ENCODE measurements around the gene PISD.

PISD gene

DNA sequence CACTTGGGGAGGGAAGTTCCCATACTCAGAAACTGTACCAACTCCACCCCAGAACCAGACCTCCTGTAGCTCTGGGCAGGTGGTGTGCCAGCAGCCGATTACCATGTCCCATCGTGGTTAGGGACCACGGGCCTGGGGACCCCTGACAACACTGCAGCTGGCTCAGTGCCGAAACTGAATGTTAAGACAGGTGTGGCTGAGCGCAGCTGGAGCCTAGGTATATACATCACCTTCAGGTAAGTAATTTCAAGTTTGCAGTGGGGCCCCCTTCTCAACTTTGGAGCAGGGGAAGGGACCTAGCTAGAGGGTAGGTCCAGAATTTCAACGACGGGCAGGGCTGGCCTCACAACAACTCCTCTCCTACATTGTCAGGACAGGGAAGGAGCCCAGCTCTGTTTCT lies 20.7 kb upstream of the PISD start:
- H3K18ac ChIP-seq (ENCODE audit: low read depth in 1 of 2, low read length in 2 of 2): no peak overlapping the region
- H3K9me3 ChIP-seq (ENCODE audit: control insufficient read depth, low read length): no peaks in the 10 kb centered on the region
- peaks cover 3% of the 10 kb centered on the region for H3K4me1 ChIP-seq (ENCODE audit: control insufficient read depth, insufficient read depth, low read depth, low read length)
- H3K4me2 ChIP-seq (ENCODE audit: low read length, poor library complexity, severe bottlenecking): no peak overlapping the region
- DNase-seq: no peak
- H4K91ac ChIP-seq (ENCODE audit: low read length): no peak overlapping the region
- no peak overlapping the region for H3K9ac ChIP-seq (ENCODE audit: low read length)
- H3K4me3 ChIP-seq (ENCODE audit: insufficient read depth in 1 of 2, low read depth in 1 of 2, low read length in 2 of 2): no peak overlapping the region
- no peak overlapping the region for H4K8ac ChIP-seq (ENCODE audit: low read length)
- no peak overlapping the region for H3K27ac ChIP-seq (ENCODE audit: low read length, poor library complexity, severe bottlenecking)
- 98% methylated on average over 7 of the region's 7 CpGs for WGBS
- no peak overlapping the region for H2AK5ac ChIP-seq (ENCODE audit: low read length, severe bottlenecking)
- H3K4ac ChIP-seq (ENCODE audit: low read depth in 1 of 2, low read length in 2 of 2): no peak overlapping the region
- H2BK5ac ChIP-seq (ENCODE audit: low read depth, low read length, poor library complexity, severe bottlenecking): no peak overlapping the region
- no peaks in the 10 kb centered on the region for H3K27me3 ChIP-seq (ENCODE audit: control insufficient read depth in 1 of 2, insufficient read depth in 1 of 2, low read length in 2 of 2)
- H3K23ac ChIP-seq (ENCODE audit: low read length in 2 of 2): no peak overlapping the region
- no peak overlapping the region for H3K14ac ChIP-seq (ENCODE audit: low read length in 2 of 2)
- no peak overlapping the region for H2AFZ ChIP-seq (ENCODE audit: low read depth, low read length)
- peaks cover 6% of the 10 kb centered on the region for H3K79me1 ChIP-seq (replicated peaks; ENCODE audit: low read length, poor library complexity, severe bottlenecking)
- H2BK15ac ChIP-seq (ENCODE audit: low read depth, poor library complexity, severe bottlenecking): no peak overlapping the region
- peaks cover 43% of the 10 kb centered on the region in 2 experiments for H3K36me3 ChIP-seq (ENCODE audit: control insufficient read depth in 1 of 2, insufficient read depth in 2 of 2, low read depth in 1 of 2, low read length in 2 of 2)
- no peak overlapping the region for H2BK12ac ChIP-seq (ENCODE audit: low read length in 2 of 2)
- no peak overlapping the region for H2BK120ac ChIP-seq (ENCODE audit: low read depth, low read length)

DNA sequence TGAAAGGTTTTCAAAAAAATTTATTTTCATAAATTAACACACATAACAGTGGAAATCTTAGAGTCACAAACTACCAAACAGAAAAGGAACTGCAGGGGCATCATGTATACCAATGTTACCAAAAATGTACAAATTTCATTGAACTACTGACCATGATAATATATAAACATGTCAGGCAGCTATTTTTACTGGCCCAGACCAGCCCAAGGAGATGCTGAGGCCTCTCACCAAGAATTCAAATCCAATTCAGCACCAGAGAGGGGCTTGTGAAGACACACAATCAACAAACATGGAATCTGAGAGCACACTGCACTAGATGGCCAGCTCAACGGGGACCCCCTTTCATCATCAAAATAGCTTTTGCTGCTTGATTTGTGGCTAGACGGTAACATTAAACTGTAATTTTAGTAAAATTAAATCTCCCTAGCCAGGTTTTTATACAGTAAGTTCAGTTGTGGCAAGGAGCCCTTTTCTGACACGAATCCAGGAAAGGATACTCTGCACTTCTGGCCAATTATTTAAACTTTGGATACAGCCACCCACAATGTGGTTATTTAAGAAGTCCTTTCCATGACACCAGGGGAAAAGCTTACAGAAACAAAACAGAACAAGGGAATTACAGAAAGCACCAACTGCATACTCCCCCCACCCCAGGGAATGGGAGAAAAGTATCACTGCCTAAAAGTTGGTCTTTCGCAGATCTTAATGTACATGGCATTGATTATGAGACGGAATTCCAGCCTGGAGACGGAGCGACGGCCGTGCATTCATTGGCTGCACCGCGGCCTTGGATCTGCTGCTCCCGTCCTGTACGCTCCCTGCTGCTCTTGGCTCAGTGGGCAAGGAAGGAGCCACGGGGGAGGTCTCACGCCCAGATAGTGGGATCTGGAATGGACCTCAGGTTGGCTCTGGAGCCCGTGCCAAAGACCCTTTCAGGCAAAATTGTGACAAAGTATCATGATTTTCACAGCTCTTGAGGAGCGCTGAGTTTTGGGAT lies 19.6 kb upstream of the PISD start:
- WGBS: 96% methylated on average over 16 of the region's 17 CpGs

DNA sequence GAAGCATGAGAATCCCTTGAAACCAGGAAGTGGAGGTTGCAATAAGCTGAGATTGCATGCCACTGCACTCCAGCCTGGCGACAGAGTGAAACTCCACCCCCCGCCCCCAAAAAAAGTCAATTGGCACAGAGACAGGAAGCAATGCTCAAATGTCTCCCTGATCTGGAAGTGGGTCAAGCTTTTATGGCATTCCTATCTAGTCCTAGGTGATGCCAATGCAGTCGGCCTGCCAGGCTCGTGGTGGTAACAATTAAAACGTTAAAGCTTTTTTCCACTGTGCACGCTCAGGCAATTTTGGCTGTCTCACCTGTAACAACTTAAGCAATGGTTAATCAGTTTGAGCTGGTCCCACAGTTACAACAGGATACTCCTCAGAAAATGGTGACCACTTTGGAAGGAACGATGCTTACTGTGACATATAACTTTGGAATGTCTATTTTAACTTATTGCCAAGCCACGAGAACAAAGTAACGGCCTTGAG lies 18.9 kb upstream of the PISD start:
- H2AK5ac ChIP-seq (ENCODE audit: low read length, severe bottlenecking): no peak overlapping the region
- no peak overlapping the region for H2AFZ ChIP-seq (ENCODE audit: low read depth, low read length)
- H3K4me1 ChIP-seq (ENCODE audit: control insufficient read depth, insufficient read depth, low read depth, low read length): peaks cover 8% of the 10 kb centered on the region
- no peak overlapping the region for H3K14ac ChIP-seq (ENCODE audit: low read length in 2 of 2)
- H2BK15ac ChIP-seq (ENCODE audit: low read depth, poor library complexity, severe bottlenecking): no peak overlapping the region
- H2BK12ac ChIP-seq (ENCODE audit: low read length in 2 of 2): no peak overlapping the region
- no peak overlapping the region for H3K4ac ChIP-seq (ENCODE audit: low read depth in 1 of 2, low read length in 2 of 2)
- H3K9ac ChIP-seq (ENCODE audit: low read length): peak overlapping the region; percentile 78
- peak; percentile 34 for DNase-seq
- H3K36me3 ChIP-seq (ENCODE audit: control insufficient read depth in 1 of 2, insufficient read depth in 2 of 2, low read depth in 1 of 2, low read length in 2 of 2): peaks cover 31 to 33% of the 10 kb centered on the region in 2 experiments
- no peak overlapping the region for H3K4me2 ChIP-seq (ENCODE audit: low read length, poor library complexity, severe bottlenecking)
- H3K27ac ChIP-seq (ENCODE audit: low read length, poor library complexity, severe bottlenecking): peak overlapping the region; percentile 20
- no peak overlapping the region for H3K23ac ChIP-seq (ENCODE audit: low read length in 2 of 2)
- H4K8ac ChIP-seq (ENCODE audit: low read length): no peak overlapping the region
- H3K18ac ChIP-seq (ENCODE audit: low read depth in 1 of 2, low read length in 2 of 2): peak overlapping the region in 1 of 2 experiments; percentile 11
- no peak overlapping the region for H3K4me3 ChIP-seq (ENCODE audit: insufficient read depth in 1 of 2, low read depth in 1 of 2, low read length in 2 of 2)
- H2BK120ac ChIP-seq (ENCODE audit: low read depth, low read length): no peak overlapping the region
- peaks cover 3% of the 10 kb centered on the region for H3K79me1 ChIP-seq (replicated peaks; ENCODE audit: low read length, poor library complexity, severe bottlenecking)
- H2BK5ac ChIP-seq (ENCODE audit: low read depth, low read length, poor library complexity, severe bottlenecking): no peak overlapping the region
- H4K91ac ChIP-seq (ENCODE audit: low read length): no peak overlapping the region
- no peaks in the 10 kb centered on the region for H3K9me3 ChIP-seq (ENCODE audit: control insufficient read depth, low read length)
- no peaks in the 10 kb centered on the region for H3K27me3 ChIP-seq (ENCODE audit: control insufficient read depth in 1 of 2, insufficient read depth in 1 of 2, low read length in 2 of 2)
- 78% methylated on average over 6 of the region's 9 CpGs for WGBS

More for the DNA sequence above, 19.6 kb upstream of the PISD start:
- Histone ChIP-seq H3K9ac (ENCODE audit: low read length) (peak overlapping the region; percentile 78), H3K79me1 (replicated peaks; ENCODE audit: low read length, poor library complexity, severe bottlenecking) (peaks cover 6% of the 10 kb centered on the region), H2AK5ac (ENCODE audit: low read length, severe bottlenecking) (no peak overlapping the region), H4K91ac (ENCODE audit: low read length) (no peak overlapping the region), H3K4me3 (ENCODE audit: insufficient read depth in 1 of 2, low read depth in 1 of 2, low read length in 2 of 2) (no peak overlapping the region), H2BK15ac (ENCODE audit: low read depth, poor library complexity, severe bottlenecking) (no peak overlapping the region), H3K27ac (ENCODE audit: low read length, poor library complexity, severe bottlenecking) (peak overlapping the region; percentile 38), H3K23ac (ENCODE audit: low read length in 2 of 2) (no peak overlapping the region), H3K4ac (ENCODE audit: low read depth in 1 of 2, low read length in 2 of 2) (no peak overlapping the region), H3K4me1 (ENCODE audit: control insufficient read depth, insufficient read depth, low read depth, low read length) (peaks cover 6% of the 10 kb centered on the region), H4K8ac (ENCODE audit: low read length) (no peak overlapping the region), H2BK120ac (ENCODE audit: low read depth, low read length) (no peak overlapping the region), H2BK5ac (ENCODE audit: low read depth, low read length, poor library complexity, severe bottlenecking) (no peak overlapping the region), H3K9me3 (ENCODE audit: control insufficient read depth, low read length) (no peaks in the 10 kb centered on the region), H2AFZ (ENCODE audit: low read depth, low read length) (no peak overlapping the region), H3K18ac (ENCODE audit: low read depth in 1 of 2, low read length in 2 of 2) (no peak overlapping the region), H2BK12ac (ENCODE audit: low read length in 2 of 2) (no peak overlapping the region), H3K4me2 (ENCODE audit: low read length, poor library complexity, severe bottlenecking) (no peak overlapping the region), H3K14ac (ENCODE audit: low read length in 2 of 2) (no peak overlapping the region), H3K27me3 (ENCODE audit: control insufficient read depth in 1 of 2, insufficient read depth in 1 of 2, low read length in 2 of 2) (no peaks in the 10 kb centered on the region), H3K36me3 (ENCODE audit: control insufficient read depth in 1 of 2, insufficient read depth in 2 of 2, low read depth in 1 of 2, low read length in 2 of 2) (peaks cover 35 to 37% of the 10 kb centered on the region in 2 experiments)
- DNase-seq: peak; percentile 28

DNA sequence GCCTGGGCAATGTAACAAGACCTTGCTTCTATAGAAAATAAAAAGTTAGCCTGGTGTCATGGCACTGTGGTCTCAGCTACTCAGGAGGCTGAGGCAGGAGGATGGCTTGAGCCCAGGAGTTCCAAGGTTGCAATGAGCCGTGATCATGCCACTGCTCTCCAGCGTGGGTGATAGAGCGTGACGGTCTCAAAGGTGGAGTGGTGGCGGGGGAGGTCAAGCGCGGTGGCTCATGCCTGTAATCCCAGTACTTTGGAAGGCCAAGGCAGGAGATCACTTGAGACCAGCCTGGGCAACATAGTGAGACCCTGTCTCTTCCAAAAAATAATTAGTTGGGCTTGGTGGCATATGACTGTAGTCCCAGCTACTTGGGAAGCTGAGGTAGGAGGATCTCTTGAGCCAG lies 16.7 kb upstream of the PISD start:
- Histone ChIP-seq H3K18ac (ENCODE audit: low read depth in 1 of 2, low read length in 2 of 2) (no peak overlapping the region), H3K9me3 (ENCODE audit: control insufficient read depth, low read length) (no peaks in the 10 kb centered on the region), H3K36me3 (ENCODE audit: control insufficient read depth in 1 of 2, insufficient read depth in 2 of 2, low read depth in 1 of 2, low read length in 2 of 2) (peaks cover 10 to 16% of the 10 kb centered on the region in 2 experiments), H2BK12ac (ENCODE audit: low read length in 2 of 2) (no peak overlapping the region), H3K4me3 (ENCODE audit: insufficient read depth in 1 of 2, low read depth in 1 of 2, low read length in 2 of 2) (no peak overlapping the region), H3K27ac (ENCODE audit: low read length, poor library complexity, severe bottlenecking) (no peak overlapping the region), H4K8ac (ENCODE audit: low read length) (no peak overlapping the region), H3K4me2 (ENCODE audit: low read length, poor library complexity, severe bottlenecking) (no peak overlapping the region), H3K4ac (ENCODE audit: low read depth in 1 of 2, low read length in 2 of 2) (no peak overlapping the region), H3K14ac (ENCODE audit: low read length in 2 of 2) (no peak overlapping the region), H3K23ac (ENCODE audit: low read length in 2 of 2) (no peak overlapping the region), H3K27me3 (ENCODE audit: control insufficient read depth in 1 of 2, insufficient read depth in 1 of 2, low read length in 2 of 2) (no peaks in the 10 kb centered on the region), H2BK120ac (ENCODE audit: low read depth, low read length) (no peak overlapping the region), H2BK15ac (ENCODE audit: low read depth, poor library complexity, severe bottlenecking) (no peak overlapping the region), H2BK5ac (ENCODE audit: low read depth, low read length, poor library complexity, severe bottlenecking) (no peak overlapping the region), H4K91ac (ENCODE audit: low read length) (no peak overlapping the region), H3K4me1 (ENCODE audit: control insufficient read depth, insufficient read depth, low read depth, low read length) (peaks cover 8% of the 10 kb centered on the region), H3K9ac (ENCODE audit: low read length) (no peak overlapping the region), H2AK5ac (ENCODE audit: low read length, severe bottlenecking) (no peak overlapping the region), H3K79me1 (replicated peaks; ENCODE audit: low read length, poor library complexity, severe bottlenecking) (no peaks in the 10 kb centered on the region), H2AFZ (ENCODE audit: low read depth, low read length) (no peak overlapping the region)
- no peak for DNase-seq
- WGBS: 96% methylated on average over 7 of the region's 7 CpGs
